ENCODE results near the gene MAP7.

MAP7 gene

GRCh38 chr6:136528477-136528876, 21.7 kb downstream of the MAP7 start:
- H3K27ac ChIP-seq = no peak overlapping the region
- TF ChIP-seq CTCF (conservative IDR thresholded peaks at IDR 0.05) (no peak), ZFX (IDR thresholded peaks at IDR 0.05) (no peak)

DNA sequence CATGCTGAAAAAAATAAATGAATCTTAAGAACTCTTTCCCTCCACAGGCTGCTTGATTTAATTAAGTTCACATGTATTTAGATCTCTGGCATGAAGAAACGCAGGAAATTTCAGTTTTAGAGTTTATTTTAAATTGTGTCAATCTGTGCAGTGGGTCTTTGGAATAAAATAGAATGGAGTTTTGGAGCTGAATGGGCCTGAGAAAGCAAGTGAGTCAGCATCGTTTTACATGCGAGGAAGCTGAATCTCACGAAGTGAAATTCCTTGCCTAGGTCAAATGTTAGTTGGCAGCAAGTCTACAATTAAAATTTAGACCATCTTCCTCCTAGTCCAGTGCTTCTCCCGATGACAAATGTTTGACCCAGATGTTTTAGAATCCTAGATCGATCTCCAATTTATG, 22.4 kb downstream of the MAP7 start:
- H3K27ac ChIP-seq = no peak overlapping the region
- no peak for TF ChIP-seq ZFX (IDR thresholded peaks at IDR 0.05)
- no peak for TF ChIP-seq CTCF (conservative IDR thresholded peaks at IDR 0.05)

DNA sequence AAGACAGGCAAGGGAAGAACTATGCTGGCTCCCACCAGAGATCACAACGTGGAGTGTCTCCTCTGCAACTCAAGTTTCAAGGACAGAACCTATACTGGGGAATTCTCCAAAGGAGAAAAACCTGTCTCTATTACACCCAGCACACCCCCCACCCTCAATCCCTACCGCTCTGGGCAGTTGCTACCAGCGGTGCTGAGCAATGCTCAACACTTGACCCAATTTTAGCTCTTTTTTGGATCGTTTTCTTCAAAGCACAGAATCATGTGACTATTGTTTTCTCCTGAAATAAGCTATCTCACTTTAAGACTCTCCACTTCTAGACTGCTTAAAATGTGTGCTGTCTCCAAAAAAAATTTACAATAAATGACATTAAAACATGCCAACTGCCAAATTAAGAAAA, 23.3 kb downstream of the MAP7 start:
- TF ChIP-seq ZFX (IDR thresholded peaks at IDR 0.05) = no peak
- no peak for TF ChIP-seq CTCF (conservative IDR thresholded peaks at IDR 0.05)
- H3K27ac ChIP-seq = no peak overlapping the region

- no peak for TF ChIP-seq ZFX (IDR thresholded peaks at IDR 0.05)
- TF ChIP-seq CTCF (conservative IDR thresholded peaks at IDR 0.05) = no peak
- H3K27ac ChIP-seq = no peak overlapping the region
These were observed 23.9 kb downstream of the MAP7 start for GRCh38 chr6:136526196-136526930.

GRCh38 chr6:136525586-136526195, 24.5 kb downstream of the MAP7 start:
- TF ChIP-seq ZFX (IDR thresholded peaks at IDR 0.05) = no peak
- no peak for TF ChIP-seq CTCF (conservative IDR thresholded peaks at IDR 0.05)
- H3K27ac ChIP-seq = no peak overlapping the region

- H3K27ac ChIP-seq = no peak overlapping the region
- TF ChIP-seq ZFX (IDR thresholded peaks at IDR 0.05) (no peak), CTCF (conservative IDR thresholded peaks at IDR 0.05) (no peak)
These were observed 25.2 kb downstream of the MAP7 start for GRCh38 chr6:136524936-136525413.

GRCh38 chr6:136524339-136524935, 25.8 kb downstream of the MAP7 start:
- TF ChIP-seq ZFX (IDR thresholded peaks at IDR 0.05) = no peak
- no peak for TF ChIP-seq CTCF (conservative IDR thresholded peaks at IDR 0.05)
- no peak overlapping the region for H3K27ac ChIP-seq
